Ovary (tissue), 3 donors: ENCODE measurements around the gene ZNF213.

Experiments used
- CTCF ChIP-seq, 3 donors: fragments of 450-650 bp in 2 of 3; fragments of 200-600 bp in 1 of 3; IDR thresholded peaks; one replicate each; pipeline versions ENCODE4 v1.5.1 to v1.8.0; 2016 to 2022; ENCODE audit warnings: antibody characterized with exemption in 3 of 3, mild to moderate bottlenecking in 1 of 3
- EP300 ChIP-seq: sonication (generic); formaldehyde crosslinking; IDR thresholded peaks from one replicate; pipeline ENCODE4 v1.6.1; 2017; ENCODE audit warnings: antibody characterized with exemption
- POLR2A ChIP-seq: fragments of 450-650 bp; IDR thresholded peaks from one replicate; pipeline ENCODE4 v1.6.1; 2017; ENCODE audit warnings: antibody characterized with exemption, mild to moderate bottlenecking, moderate library complexity
- donor health status: DM: no; HTN: no; CAD: no.

GRCh38 chr16:3085868-3086595, 48.8 kb upstream of the ZNF213 start:
- TF ChIP-seq POLR2A (no peak), EP300 (no peak), CTCF (IDR thresholded peaks at IDR 0.05) (no peak)
